Measurements from ENCODE around the gene ZIC5. TPM values are rescaled to one million over a fixed set of nuclear protein-coding genes. Genes with fewer than 3 reads are reported as not detected.
A peak's percentile ranks its signal among the peaks of the same experiment; 100 is the strongest.

The ZIC5 gene
- total and polyA plus RNA-seq, 2 of the 13 experiments (the other 11 are each of a cell fraction or from before 2014, with no cell fraction given): 0.02 to 0.07 TPM

DNA sequence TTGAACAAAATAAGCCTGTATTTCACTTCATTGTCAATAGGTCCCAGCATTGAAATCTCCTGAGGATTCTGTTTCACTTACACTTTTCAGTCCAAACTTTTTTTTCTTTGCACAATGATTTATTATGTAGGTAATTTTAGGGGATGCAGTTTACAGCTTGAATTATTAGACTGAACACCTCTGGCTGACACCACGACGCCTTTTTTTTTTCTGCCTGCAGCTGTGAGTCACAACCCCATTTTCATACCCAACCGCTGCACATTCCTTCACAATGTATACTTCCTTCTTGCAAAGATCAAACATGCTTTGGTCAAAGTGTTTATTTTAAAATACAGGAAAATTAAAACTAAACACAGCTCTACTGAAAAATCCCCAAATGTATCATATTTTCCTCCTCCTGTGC is 21.4 kb upstream of the ZIC5 start:
- Histone ChIP-seq H3K9me3 (ENCODE audit: low read length) (no peaks in the 10 kb centered on the region), H3K4me3 (replicated peaks in 1 of 3; ENCODE audit: insufficient read depth in 1 of 3, low read depth in 2 of 3, low read length in 3 of 3) (no peak overlapping the region), H3K27ac (ENCODE audit: extremely low read length, insufficient read depth, low read length) (no peak overlapping the region), H4K20me1 (ENCODE audit: insufficient read depth, low read length) (no peaks in the 10 kb centered on the region), H2AFZ (ENCODE audit: low read length) (no peak overlapping the region), H3K9ac (ENCODE audit: insufficient read depth, low read depth, low read length) (no peak overlapping the region), H3K79me2 (ENCODE audit: insufficient read depth, low read length) (no peaks in the 10 kb centered on the region), H3K4me1 (ENCODE audit: insufficient read depth, low read length) (peaks cover 17% of the 10 kb centered on the region), H3K4me2 (ENCODE audit: low read depth, low read length) (no peak overlapping the region), H3K36me3 (replicated peaks in 1 of 2; ENCODE audit: control insufficient read depth in 1 of 2, insufficient read depth in 2 of 2, low read length in 2 of 2) (no peaks in the 10 kb centered on the region), H3K27me3 (ENCODE audit: control insufficient read depth in 1 of 2, insufficient read depth in 2 of 2, low read length in 2 of 2) (peaks cover 4 to 53% of the 10 kb centered on the region in 2 experiments; a peak in 4 of 5 replicates)
- BruUV-seq (replicated peaks): no TSS peak
- ATAC-seq (no peak), FAIRE-seq (no peak), DNase-seq (ENCODE audit: low spot score) (no peak)
- 2% methylated on average over 3 of the region's 3 CpGs for WGBS (ENCODE audit: low lambda C conversion rate)
- ChIA-PET POLR2A (interaction anchor here (1.1 kb wide), 1 partner anchor 10 kb away, joined by 3 read pairs; no protein-coding TSS in a partner anchor), CTCF (ENCODE audit: low intra/inter-chr PET ratio, low total read pairs) (no interaction called here)
- intact Hi-C loops (cut with micrococcal nuclease; ENCODE audit: unreplicated experiment): no loop called here
- in situ Hi-C loops (cut with HindIII; ENCODE audit: extremely low pct_ligation_motif_present, low pct_unique_long_range_greater_than_20kb): no loop called here
- TF ChIP-seq ZNF430 (CRISPR knock-in tag; IDR thresholded peaks at IDR 0.05) (no peak), ERF (CRISPR knock-in tag; IDR thresholded peaks at IDR 0.05) (no peak), ZFP1 (CRISPR knock-in tag; IDR thresholded peaks at IDR 0.05) (peak; percentile 82; the same call in 1 of the 2 replicates), KIAA2018 (CRISPR knock-in tag; IDR thresholded peaks at IDR 0.05; ENCODE audit: borderline replicate concordance) (no peak), LCORL (IDR thresholded peaks at IDR 0.05) (no peak), LCORL (CRISPR knock-in tag; IDR thresholded peaks at IDR 0.05) (no peak), XBP1 (CRISPR knock-in tag; IDR thresholded peaks at IDR 0.05) (no peak), NAIF1 (CRISPR knock-in tag; IDR thresholded peaks at IDR 0.05; ENCODE audit: borderline replicate concordance) (no peak), AHDC1 (CRISPR knock-in tag; IDR thresholded peaks at IDR 0.05; ENCODE audit: borderline replicate concordance) (no peak), FOSL2 (CRISPR knock-in tag; IDR thresholded peaks at IDR 0.05) (0 out of 2 replicates have a peak, but pooled peaks have one; percentile 14)
